ENCODE data around the gene ZFYVE28.

The ZFYVE28 gene

DNA sequence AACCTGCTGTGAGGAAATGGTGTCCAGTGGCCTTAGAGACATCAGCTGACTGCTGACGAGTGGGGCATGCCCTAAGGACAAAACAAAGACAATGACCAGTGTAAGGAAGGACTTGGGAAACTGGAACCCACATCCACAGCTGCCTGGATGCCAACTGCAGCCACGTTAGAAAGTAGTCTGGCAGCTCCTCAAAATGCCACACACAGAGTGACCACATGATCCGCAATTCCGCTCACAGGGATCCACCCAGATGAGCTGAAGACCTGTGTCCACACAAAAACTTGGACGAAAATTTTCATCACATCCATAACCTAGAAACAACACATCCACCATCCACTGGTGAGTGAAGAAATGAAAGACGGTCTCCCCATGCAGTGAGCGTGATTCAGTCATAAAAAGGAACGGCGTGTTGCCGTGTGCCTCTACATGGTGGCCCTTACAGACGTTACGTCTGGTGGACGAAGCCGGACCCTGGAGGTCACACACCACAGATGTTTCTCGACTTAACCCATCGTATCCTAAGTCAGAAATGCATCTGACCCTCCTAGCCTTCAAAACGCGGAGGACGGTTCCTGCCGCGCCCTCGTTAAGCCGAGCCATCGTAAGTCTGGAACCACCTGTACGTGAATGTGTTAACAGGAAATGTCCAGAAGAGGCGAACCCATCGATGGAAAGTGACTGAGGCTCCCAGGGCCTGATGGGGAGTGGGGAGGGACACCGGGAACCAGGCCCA lies 115.9 kb downstream of the ZFYVE28 start:
- no peak for DNase-seq

DNA sequence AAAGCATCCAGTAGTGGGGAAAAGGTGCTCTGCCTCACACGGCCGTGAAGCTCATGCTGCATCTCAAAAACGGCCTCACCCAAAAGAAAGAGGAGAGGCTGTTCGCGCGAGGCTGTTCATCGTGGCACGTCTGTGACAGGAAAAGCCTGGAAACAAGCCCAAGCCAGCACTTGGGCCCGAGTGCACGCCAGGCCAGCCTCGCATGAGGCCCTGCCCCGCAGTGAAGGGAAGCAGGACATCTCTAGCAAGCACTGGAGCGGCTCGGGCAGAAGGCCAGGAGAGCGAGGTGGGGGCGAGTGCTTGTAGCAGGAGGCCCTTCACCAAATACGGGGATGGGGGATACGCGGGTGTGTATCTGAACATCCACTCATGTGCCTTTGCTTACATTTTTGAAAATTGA lies 116.6 kb downstream of the ZFYVE28 start:
- no peak for DNase-seq

DNA sequence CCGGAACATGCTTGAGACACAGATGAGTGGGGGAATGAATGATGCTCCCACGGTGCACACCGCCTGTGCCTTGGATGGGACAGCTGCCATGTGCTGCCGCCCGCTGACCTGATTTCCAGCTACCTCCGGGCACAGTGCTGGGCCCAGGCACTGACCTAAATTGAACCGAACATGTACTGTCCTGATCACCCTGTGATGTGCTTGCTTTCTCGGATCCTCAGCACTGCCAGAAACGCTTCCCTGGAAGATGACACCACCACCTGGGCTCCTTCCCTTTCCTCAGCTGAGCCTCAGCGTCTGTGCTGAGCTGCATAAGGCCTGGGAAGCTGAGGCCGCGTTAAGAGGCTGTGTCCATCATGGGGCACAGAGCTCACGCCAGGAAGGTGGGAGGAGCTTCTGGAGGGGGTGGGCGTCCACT lies 117.2 kb downstream of the ZFYVE28 start:
- DNase-seq = no peak

- DNase-seq = no peak
These were observed 117.8 kb downstream of the ZFYVE28 start for GRCh38 chr4:2300431-2301224.

GRCh38 chr4:2299794-2300193 lies 118.7 kb downstream of the ZFYVE28 start:
- no peak for DNase-seq

DNA sequence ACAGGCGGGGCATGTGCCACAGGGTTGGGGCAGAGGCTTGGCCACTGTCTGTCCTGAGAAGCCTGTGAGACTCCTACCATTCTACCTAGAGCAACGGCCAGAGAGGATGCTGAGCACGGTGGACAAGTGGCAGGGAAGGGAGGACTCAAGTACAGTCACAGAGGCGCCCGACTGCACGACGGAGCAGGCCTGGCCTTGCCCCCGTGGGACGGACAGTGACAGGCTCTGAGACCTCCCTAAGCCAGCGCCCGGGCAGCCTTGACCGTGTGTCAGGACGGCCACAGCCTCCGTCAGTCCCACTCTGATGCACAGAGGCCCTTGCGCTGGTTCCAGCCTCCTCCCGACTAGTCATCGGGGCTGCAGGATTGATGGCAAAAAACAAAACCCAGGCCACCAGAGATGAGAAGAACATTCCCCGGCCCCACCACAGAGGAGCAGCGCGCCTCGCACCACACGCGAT lies 119.9 kb downstream of the ZFYVE28 start:
- DNase-seq = no peak

- DNase-seq = no peak
These were observed 120.6 kb downstream of the ZFYVE28 start for GRCh38 chr4:2297606-2298531.

- peak; percentile 65 to 82 for DNase-seq
These were observed 121.5 kb downstream of the ZFYVE28 start for GRCh38 chr4:2296631-2297601.

- no peak for DNase-seq
These were observed 122.5 kb downstream of the ZFYVE28 start for GRCh38 chr4:2295900-2296442.

- DNase-seq = no peak
These were observed 122.9 kb downstream of the ZFYVE28 start for GRCh38 chr4:2295500-2295899.

GRCh38 chr4:2292646-2293108 lies 125.8 kb downstream of the ZFYVE28 start:
- DNase-seq = no peak

GRCh38 chr4:2291705-2292645 lies 126.5 kb downstream of the ZFYVE28 start:
- DNase-seq = no peak

GRCh38 chr4:2290974-2291704 lies 127.3 kb downstream of the ZFYVE28 start:
- DNase-seq = no peak

DNA sequence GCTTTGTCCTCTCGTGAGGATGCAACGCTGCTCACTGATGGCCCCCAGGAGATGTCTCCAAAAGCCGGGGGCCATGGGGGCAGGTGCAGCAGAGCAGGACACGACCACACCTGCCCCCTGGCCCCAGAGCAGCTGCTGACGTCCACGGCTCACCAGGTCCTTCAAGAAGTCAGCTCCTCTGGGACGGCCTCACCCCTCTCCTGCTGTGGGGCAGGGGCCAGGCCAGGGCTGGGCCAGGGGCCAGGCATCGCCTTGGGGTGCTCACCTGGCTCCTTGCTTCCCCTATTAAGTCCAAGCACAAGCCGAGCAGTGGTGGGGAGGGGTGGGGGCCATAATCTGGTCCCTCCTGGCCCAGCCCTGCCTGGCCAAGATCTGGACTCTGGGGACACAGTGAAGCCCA lies 128.0 kb downstream of the ZFYVE28 start:
- no peak for DNase-seq

DNA sequence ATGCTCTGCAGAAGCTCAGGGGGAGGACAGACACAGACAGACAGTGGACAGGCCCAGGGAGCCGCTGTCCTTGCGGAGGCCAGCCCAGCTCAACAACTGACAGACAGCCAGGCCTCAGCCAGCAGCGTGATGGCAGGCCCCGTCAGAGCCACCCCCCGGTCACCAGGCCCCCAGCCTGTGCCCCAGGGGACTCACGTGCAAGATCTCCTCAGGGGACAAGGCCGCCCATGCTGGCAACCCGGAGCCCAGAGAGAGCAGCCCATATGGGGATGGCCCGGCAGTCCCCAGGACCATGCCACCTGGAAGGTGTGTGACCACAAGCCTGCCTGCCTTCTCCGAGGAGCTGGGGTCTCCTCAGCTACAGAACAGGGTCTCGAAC lies 128.5 kb downstream of the ZFYVE28 start:
- DNase-seq = no peak

- no peak for DNase-seq
These were observed 129.0 kb downstream of the ZFYVE28 start for GRCh38 chr4:2289311-2289954.

DNA sequence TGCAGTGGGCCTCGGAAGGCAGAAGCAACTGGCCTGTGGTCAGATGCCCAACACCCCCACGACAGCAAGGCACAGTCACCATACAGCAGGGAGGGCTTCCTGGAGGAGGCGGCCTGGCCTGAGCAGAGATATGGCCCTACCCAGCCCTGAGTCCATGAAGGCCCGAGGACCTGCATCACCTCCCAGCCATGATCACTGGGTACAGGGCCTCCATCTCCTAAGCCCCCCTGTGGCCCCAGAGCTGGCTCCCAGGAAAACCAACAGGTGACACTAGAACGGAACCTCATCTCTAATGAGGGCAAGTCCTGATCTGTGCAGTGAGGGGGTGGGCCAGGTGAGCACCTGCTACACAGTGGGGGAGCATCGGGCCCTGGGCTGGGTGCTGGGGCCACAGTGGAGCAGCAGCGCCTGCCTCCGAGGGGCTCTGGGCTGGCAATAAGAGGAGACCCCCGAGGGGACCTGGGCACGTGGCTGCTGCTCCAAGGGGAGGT lies 130.3 kb downstream of the ZFYVE28 start:
- DNase-seq = no peak

DNA sequence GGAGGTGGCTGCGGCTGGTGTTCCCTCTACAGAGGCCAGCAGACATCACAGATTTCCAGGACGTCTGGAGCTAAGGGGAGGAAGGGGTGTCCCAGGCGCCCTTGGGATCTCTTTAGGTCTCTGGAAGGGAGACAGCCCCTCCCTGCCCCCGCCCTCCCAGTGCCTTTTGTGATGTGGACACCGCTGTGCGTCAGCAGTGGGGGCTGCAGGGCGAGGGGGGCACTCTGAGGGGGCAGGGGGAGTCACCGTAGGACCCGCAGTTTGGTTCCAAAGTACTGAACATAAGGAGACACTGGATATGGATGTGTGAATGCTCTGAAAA lies 130.9 kb downstream of the ZFYVE28 start:
- DNase-seq = no peak
